PC-9 (cell line): ENCODE results near the gene AFAP1. TPM values are rescaled to one million over a fixed set of nuclear protein-coding genes. Genes with fewer than 3 reads are reported as not detected.

Experiments used
- BruUV-seq: library from RNA; stranded (reverse); fragments of 400-500 nt; replicated peaks from 2 replicates; lab custom pipeline; 2021; lab: Mats Ljungman, UMichigan
- CTCF ChIA-PET: fragments of 300-600 bp; sonication (Branson Sonifier 250); formaldehyde crosslinking; loops from one replicate; lab custom pipeline; 2022; ENCODE audit warnings: antibody characterized with exemption; lab: Charles Lee
- POLR2A ChIA-PET: fragments of 300-600 bp; sonication (Branson Sonifier 250); formaldehyde crosslinking; loops from one replicate; lab custom pipeline; 2022; ENCODE audit warnings: antibody characterized with exemption; ENCODE audit not compliant: unreplicated experiment; lab: Charles Lee
- DNase-seq, 2 experiments: peaks; one replicate each; pipeline versions ENCODE4 v3.0.0 to v3.0.0-alpha.2; 2015 to 2022; ENCODE audit warnings: mixed read lengths in 1 of 2
- H2AFZ ChIP-seq: fragments of 200-600 bp; sonication (generic); 2 replicates; pipeline ENCODE4 v1.8.1; 2017; ENCODE audit warnings: antibody characterized with exemption
- H3F3A ChIP-seq: fragments of 200-600 bp; sonication (generic); 2 replicates; pipeline ENCODE4 v1.8.1; 2017; ENCODE audit warnings: antibody characterized with exemption, mild to moderate bottlenecking, low read depth; ENCODE audit not compliant: insufficient read depth
- H3K27ac ChIP-seq: fragments of 200-600 bp; sonication (generic); 2 replicates; pipeline ENCODE4 v1.6.1; 2016; ENCODE audit warnings: mixed run types
- H3K27me3 ChIP-seq: fragments of 200-600 bp; sonication (generic); 2 replicates; pipeline ENCODE4 v1.6.1; 2016; ENCODE audit warnings: low read depth, mixed run types; ENCODE audit not compliant: insufficient read depth
- H3K36me3 ChIP-seq: fragments of 200-600 bp; sonication (generic); 2 replicates; pipeline ENCODE4 v1.6.1; 2016; ENCODE audit warnings: low read depth, mixed run types
- H3K4me1 ChIP-seq: fragments of 200-600 bp; sonication (generic); replicated peaks from 2 replicates; pipeline ENCODE4 v1.6.1; 2016; ENCODE audit warnings: mixed run types; ENCODE audit not compliant: insufficient read depth
- H3K4me2 ChIP-seq: fragments of 200-600 bp; sonication (generic); 2 replicates; pipeline ENCODE4 v1.6.1; 2017; ENCODE audit warnings: mixed run types
- H3K4me3 ChIP-seq: fragments of 200-600 bp; sonication (generic); 2 replicates; pipeline ENCODE4 v1.6.1; 2016; ENCODE audit warnings: mixed run types
- H3K79me2 ChIP-seq: fragments of 200-600 bp; sonication (generic); 2 replicates; pipeline ENCODE4 v1.6.1; 2017; ENCODE audit warnings: low read depth, mixed run types
- H3K9me2 ChIP-seq: fragments of 200-600 bp; sonication (generic); 2 replicates; pipeline ENCODE4 v1.8.1; 2017; ENCODE audit warnings: mild to moderate bottlenecking; ENCODE audit not compliant: insufficient read depth
- H3K9me3 ChIP-seq: fragments of 200-600 bp; sonication (generic); 2 replicates; pipeline ENCODE4 v1.8.1; 2016; ENCODE audit warnings: low read depth; ENCODE audit not compliant: insufficient read depth
- H4K20me1 ChIP-seq: fragments of 200-600 bp; sonication (generic); 2 replicates; pipeline ENCODE4 v1.8.1; 2017; ENCODE audit not compliant: insufficient read depth
- EZH2 ChIP-seq: fragments of 200-600 bp; sonication (generic); IDR thresholded peaks from 2 replicates; pipeline ENCODE4 v1.8.0; 2017; ENCODE audit warnings: antibody characterized with exemption, low read depth
- intact Hi-C: fragments of 100-400 bp; cut with micrococcal nuclease; formaldehyde crosslinking; loops from one replicate; pipeline ENCODE4 v1.10.0; 2022; ENCODE audit not compliant: unreplicated experiment
- total RNA-seq: library from RNA; stranded (reverse); gene quantifications from 2 replicates; pipeline ENCODE4 v1.2.3, GENCODE V29; 2021
- TF ChIP-seq, protein P1 (sequence below): fragments of 200-600 bp; sonication (generic); conservative IDR thresholded peaks from 2 replicates; pipeline ENCODE4 v1.6.1; 2017; ENCODE audit warnings: mixed run types, antibody characterized with exemption, mild to moderate bottlenecking, moderate library complexity

The AFAP1 gene
- total RNA-seq, 1 experiment from 2014 or later: 69.6 TPM

- H3K27me3 ChIP-seq: no peaks in the 10 kb centered on the region
- no TSS peak for BruUV-seq
- H3K36me3 ChIP-seq: no peaks in the 10 kb centered on the region
- H3K4me1 ChIP-seq: peaks cover 9% of the 10 kb centered on the region; the same call in 1 of the 2 replicates
- H4K20me1 ChIP-seq: peaks cover 76% of the 10 kb centered on the region
- H3K27ac ChIP-seq: no peak overlapping the region
- no peaks in the 10 kb centered on the region for H3K9me2 ChIP-seq
- H2AFZ ChIP-seq: no peak overlapping the region
- H3F3A ChIP-seq: peaks cover 5% of the 10 kb centered on the region; the same call in 1 of the 2 replicates
- no peaks in the 10 kb centered on the region for H3K9me3 ChIP-seq
- peaks cover 94% of the 10 kb centered on the region for H3K79me2 ChIP-seq
- no peak for TF ChIP-seq EZH2
- TF ChIP-seq, protein P1, sequence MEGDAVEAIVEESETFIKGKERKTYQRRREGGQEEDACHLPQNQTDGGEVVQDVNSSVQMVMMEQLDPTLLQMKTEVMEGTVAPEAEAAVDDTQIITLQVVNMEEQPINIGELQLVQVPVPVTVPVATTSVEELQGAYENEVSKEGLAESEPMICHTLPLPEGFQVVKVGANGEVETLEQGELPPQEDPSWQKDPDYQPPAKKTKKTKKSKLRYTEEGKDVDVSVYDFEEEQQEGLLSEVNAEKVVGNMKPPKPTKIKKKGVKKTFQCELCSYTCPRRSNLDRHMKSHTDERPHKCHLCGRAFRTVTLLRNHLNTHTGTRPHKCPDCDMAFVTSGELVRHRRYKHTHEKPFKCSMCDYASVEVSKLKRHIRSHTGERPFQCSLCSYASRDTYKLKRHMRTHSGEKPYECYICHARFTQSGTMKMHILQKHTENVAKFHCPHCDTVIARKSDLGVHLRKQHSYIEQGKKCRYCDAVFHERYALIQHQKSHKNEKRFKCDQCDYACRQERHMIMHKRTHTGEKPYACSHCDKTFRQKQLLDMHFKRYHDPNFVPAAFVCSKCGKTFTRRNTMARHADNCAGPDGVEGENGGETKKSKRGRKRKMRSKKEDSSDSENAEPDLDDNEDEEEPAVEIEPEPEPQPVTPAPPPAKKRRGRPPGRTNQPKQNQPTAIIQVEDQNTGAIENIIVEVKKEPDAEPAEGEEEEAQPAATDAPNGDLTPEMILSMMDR: no peak
- ChIA-PET POLR2A (no interaction called here), CTCF (no interaction called here)
- no peak overlapping the region for H3K4me2 ChIP-seq
- no peak for DNase-seq
- no peak overlapping the region for H3K4me3 ChIP-seq
- intact Hi-C loops: no loop called here
Observed at GRCh38 chr4:7901311-7901885, 38.3 kb downstream of the AFAP1 start.

DNA sequence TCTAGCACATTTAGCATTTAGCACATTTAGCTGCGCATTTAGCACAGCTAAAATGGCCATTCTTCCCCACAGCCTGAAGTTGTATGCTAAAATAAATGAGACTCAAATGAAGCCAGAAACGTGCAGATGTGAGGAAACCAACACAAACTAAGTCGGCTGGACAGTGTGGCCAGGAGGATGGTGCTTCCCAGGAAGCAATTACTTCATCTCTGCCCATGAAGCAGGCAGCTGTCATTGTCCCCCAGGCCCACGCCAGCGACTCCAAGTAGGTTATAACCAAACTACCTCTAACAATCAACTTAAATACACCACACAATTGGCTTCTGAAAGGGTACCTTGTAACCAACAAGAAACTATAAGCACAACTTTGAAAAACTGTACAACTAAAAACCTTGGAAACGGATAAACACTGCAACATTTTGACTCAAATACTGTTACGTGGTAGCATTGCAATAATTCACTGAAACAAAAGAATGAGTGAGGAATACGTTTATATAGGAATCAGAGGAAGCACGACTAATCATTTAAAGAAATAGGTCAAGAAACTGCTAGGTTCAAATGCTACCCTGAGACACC is 39.2 kb downstream of the AFAP1 start:
- Histone ChIP-seq H3F3A (peaks cover 5% of the 10 kb centered on the region; the same call in 1 of the 2 replicates), H3K79me2 (peaks cover 90% of the 10 kb centered on the region), H3K27me3 (no peaks in the 10 kb centered on the region), H3K36me3 (no peaks in the 10 kb centered on the region), H3K4me1 (peaks cover 5% of the 10 kb centered on the region; the same call in 1 of the 2 replicates), H3K4me3 (no peak overlapping the region), H3K9me3 (no peaks in the 10 kb centered on the region), H3K4me2 (no peak overlapping the region), H4K20me1 (peaks cover 67% of the 10 kb centered on the region), H3K27ac (no peak overlapping the region), H2AFZ (no peak overlapping the region), H3K9me2 (no peaks in the 10 kb centered on the region)
- intact Hi-C loops: no loop called here
- ChIA-PET CTCF (no interaction called here), POLR2A (no interaction called here)
- no TSS peak for BruUV-seq
- no peak for DNase-seq
- TF ChIP-seq EZH2: no peak
- TF ChIP-seq, protein P1: no peak

GRCh38 chr4:7899184-7899869 is 40.3 kb downstream of the AFAP1 start:
- H3K9me3 ChIP-seq: no peaks in the 10 kb centered on the region
- intact Hi-C loops: no loop called here
- no peak for TF ChIP-seq EZH2
- peaks cover 90% of the 10 kb centered on the region for H3K79me2 ChIP-seq
- no TSS peak for BruUV-seq
- H3K27ac ChIP-seq: no peak overlapping the region
- peaks cover 62% of the 10 kb centered on the region for H4K20me1 ChIP-seq
- DNase-seq: no peak
- no peaks in the 10 kb centered on the region for H3K27me3 ChIP-seq
- H3K9me2 ChIP-seq: no peaks in the 10 kb centered on the region
- ChIA-PET POLR2A (no interaction called here), CTCF (no interaction called here)
- H3F3A ChIP-seq: peaks cover 5% of the 10 kb centered on the region; the same call in 1 of the 2 replicates
- no peak overlapping the region for H3K4me2 ChIP-seq
- H3K36me3 ChIP-seq: no peaks in the 10 kb centered on the region
- H2AFZ ChIP-seq: no peak overlapping the region
- no peaks in the 10 kb centered on the region for H3K4me1 ChIP-seq
- no peak overlapping the region for H3K4me3 ChIP-seq
